Urinary bladder (tissue), 4 donors: Measurements from ENCODE around the gene KATNAL2. TPM values are rescaled to one million over a fixed set of nuclear protein-coding genes. Genes with fewer than 3 reads are reported as not detected.
"Not testable (repeated sequence)": the region's sequence is repeated elsewhere in the genome, so short reads cannot be mapped to it uniquely, and the experiment has no call there.

Source experiments
- DNase-seq: peaks from one replicate; pipeline ENCODE4 v3.0.0-alpha.2; 2015; ENCODE audit errors: extremely low spot score
- H3K27ac ChIP-seq: one replicate; pipeline ENCODE4 v1.5.1; 2013; ENCODE audit warnings: low read depth, mild to moderate bottlenecking, moderate library complexity
- H3K36me3 ChIP-seq: one replicate; pipeline ENCODE4 v1.6.1; 2013; ENCODE audit warnings: mild to moderate bottlenecking, moderate library complexity; ENCODE audit not compliant: insufficient read depth
- H3K4me1 ChIP-seq: one replicate; pipeline ENCODE4 v1.6.1; 2013; ENCODE audit warnings: mild to moderate bottlenecking, moderate library complexity; ENCODE audit not compliant: insufficient read depth
- H3K4me3 ChIP-seq: one replicate; pipeline ENCODE4 v1.5.1; 2013; ENCODE audit warnings: low read depth, low read length
- WGBS: extraction: QIAGEN DNeasy Blood & Tissue Kit; methylation state at CpG from one replicate; pipeline ENCODE4 v1.1.7; 2013; 5-methylcytosine and 5-hydroxymethylcytosine counted together
- polyA plus RNA-seq: library from polyadenylated mRNA; stranded (reverse); fragments of 200-250 nt; gene quantifications from one replicate; pipeline ENCODE4 v1.2.3, GENCODE V29; 2013
- total RNA-seq: library from RNA; depleted of rRNA; stranded (reverse); fragments of >200 nt; gene quantifications from one replicate; pipeline ENCODE4 v1.2.3, GENCODE V29; 2014
- donor health status: healthy with polysubstance abuse.
- donor health status: healthy.

KATNAL2 gene
- total and polyA plus RNA-seq, 2 donors, result 1.8 to 4.4 TPM

GRCh38 chr18:46963656-46964578 lies 46.5 kb downstream of the KATNAL2 start:
- not testable (repeated sequence) for H3K27ac ChIP-seq, H3K4me1 ChIP-seq, H3K4me3 ChIP-seq, DNase-seq, H3K36me3 ChIP-seq
- no CpG with 5 or more reads among the region's 79 CpGs for WGBS

- H3K4me3 ChIP-seq, H3K4me1 ChIP-seq, H3K36me3 ChIP-seq, DNase-seq, H3K27ac ChIP-seq: not testable (repeated sequence)
- WGBS, result 69% methylated on average over 4 of the region's 31 CpGs
Measured at GRCh38 chr18:46964579-46965293, 47.3 kb downstream of the KATNAL2 start.

GRCh38 chr18:46966266-46966665 lies 48.9 kb downstream of the KATNAL2 start:
- not testable (repeated sequence) for H3K36me3 ChIP-seq, DNase-seq, H3K4me3 ChIP-seq, H3K4me1 ChIP-seq, H3K27ac ChIP-seq
- WGBS, result no CpG with 5 or more reads among the region's 10 CpGs

GRCh38 chr18:46969551-46969950 lies 52.1 kb downstream of the KATNAL2 start:
- no CpG with 5 or more reads among the region's 32 CpGs for WGBS
- H3K4me3 ChIP-seq, DNase-seq, H3K36me3 ChIP-seq, H3K27ac ChIP-seq, H3K4me1 ChIP-seq: not testable (repeated sequence)

DNA sequence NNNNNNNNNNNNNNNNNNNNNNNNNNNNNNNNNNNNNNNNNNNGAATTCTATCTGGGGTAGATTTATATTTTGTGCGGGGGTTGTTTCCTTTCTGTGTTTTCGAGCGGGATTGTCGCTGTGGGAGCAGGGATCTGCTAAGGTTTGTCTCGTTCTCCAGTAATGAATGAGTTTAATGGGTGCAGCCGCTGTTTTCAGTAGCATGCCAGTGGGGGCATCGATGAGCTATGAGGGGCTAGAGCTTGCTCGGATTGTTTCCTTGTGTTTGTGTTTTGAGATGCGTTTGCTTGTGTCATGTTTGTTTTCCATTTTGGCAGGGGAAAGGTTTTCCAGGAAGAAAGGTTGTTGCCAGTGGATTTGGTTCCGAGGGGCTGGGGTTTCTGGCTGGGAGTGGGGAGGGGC lies 102.5 kb downstream of the KATNAL2 start:
- not testable (repeated sequence) for H3K4me3 ChIP-seq, DNase-seq, H3K4me1 ChIP-seq, H3K27ac ChIP-seq, H3K36me3 ChIP-seq
- no CpG with 5 or more reads among the region's 10 CpGs for WGBS

DNA sequence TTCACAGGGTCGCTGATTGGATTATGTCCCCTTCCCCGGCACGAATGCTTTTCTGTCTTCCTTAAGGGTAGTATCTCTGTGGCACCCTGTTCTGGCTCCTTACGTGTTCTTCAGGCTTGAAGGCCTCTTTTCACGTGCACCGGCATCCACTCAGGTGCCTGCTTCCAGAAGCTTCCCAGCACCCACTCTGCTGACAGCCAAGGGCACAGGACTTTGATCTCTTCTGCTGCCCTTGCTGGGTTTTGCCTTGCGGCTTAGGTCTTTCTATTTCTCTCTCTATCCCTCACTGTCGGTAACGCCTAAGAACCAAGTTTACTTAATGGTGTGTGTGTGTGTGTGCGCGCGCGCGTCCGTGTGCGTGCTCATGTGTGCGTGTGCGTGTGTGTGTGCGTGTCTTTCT lies 103.4 kb downstream of the KATNAL2 start:
- not testable (repeated sequence) for H3K36me3 ChIP-seq, H3K4me1 ChIP-seq, DNase-seq, H3K4me3 ChIP-seq, H3K27ac ChIP-seq
- no CpG with 5 or more reads among the region's 19 CpGs for WGBS

DNA sequence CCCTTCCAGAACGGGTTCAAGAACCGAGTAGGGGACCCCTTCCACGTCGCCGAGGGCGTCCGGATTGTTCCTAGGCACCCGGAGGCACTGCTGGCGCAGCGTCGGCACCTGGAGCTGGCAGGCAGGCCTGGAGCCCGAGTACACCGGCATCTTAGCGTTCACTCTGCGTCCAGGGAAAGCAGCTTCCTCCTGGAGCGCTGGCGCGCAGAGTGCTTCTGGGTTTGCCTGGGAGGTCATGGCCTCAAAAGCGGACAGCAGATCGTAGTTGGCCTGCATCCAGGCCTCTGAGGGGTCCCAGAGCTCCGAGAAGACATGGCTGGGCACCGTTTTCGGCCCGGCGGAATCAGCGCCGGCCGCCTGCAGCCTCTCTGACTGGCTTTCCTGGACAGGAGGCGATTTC lies 105.4 kb downstream of the KATNAL2 start:
- H3K36me3 ChIP-seq, H3K4me1 ChIP-seq, H3K4me3 ChIP-seq, H3K27ac ChIP-seq, DNase-seq: not testable (repeated sequence)
- WGBS, result 94% methylated on average over 9 of the region's 29 CpGs

- WGBS, result no CpG with 5 or more reads among the region's 55 CpGs
- H3K27ac ChIP-seq, H3K36me3 ChIP-seq, DNase-seq, H3K4me3 ChIP-seq, H3K4me1 ChIP-seq: not testable (repeated sequence)
Measured at GRCh38 chr18:47023769-47024465, 106.5 kb downstream of the KATNAL2 start.

DNA sequence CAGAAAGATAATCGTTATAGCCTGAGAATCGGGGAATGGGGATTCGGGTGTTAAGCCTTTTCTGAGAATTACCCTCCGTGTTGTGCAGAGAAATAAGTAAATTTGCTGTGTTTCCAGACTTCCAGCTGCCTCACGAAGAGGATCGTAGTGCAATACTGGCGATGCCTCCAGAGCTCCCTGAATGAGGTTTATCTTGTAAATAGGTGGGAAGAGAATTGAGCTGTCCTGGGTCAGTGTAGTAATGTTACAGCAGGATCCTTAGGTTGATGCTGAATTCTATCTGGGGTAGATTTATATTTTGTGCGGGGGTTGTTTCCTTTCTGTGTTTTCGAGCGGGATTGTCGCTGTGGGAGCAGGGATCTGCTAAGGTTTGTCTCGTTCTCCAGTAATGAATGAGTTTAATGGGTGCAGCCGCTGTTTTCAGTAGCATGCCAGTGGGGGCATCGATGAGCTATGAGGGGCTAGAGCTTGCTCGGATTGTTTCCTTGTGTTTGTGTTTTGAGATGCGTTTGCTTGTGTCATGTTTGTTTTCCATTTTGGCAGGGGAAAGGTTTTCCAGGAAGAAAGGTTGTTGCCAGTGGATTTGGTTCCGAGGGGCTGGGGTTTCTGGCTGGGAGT lies 108.3 kb downstream of the KATNAL2 start:
- 80% methylated on average over 5 of the region's 17 CpGs for WGBS
- H3K27ac ChIP-seq, H3K4me1 ChIP-seq, H3K4me3 ChIP-seq, H3K36me3 ChIP-seq, DNase-seq: not testable (repeated sequence)

DNA sequence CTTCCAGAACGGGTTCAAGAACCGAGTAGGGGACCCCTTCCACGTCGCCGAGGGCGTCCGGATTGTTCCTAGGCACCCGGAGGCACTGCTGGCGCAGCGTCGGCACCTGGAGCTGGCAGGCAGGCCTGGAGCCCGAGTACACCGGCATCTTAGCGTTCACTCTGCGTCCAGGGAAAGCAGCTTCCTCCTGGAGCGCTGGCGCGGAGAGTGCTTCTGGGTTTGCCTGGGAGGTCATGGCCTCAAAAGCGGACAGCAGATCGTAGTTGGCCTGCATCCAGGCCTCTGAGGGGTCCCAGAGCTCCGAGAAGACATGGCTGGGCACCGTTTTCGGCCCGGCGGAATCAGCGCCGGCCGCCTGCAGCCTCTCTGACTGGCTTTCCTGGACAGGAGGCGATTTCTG lies 111.3 kb downstream of the KATNAL2 start:
- H3K4me3 ChIP-seq, H3K4me1 ChIP-seq, H3K36me3 ChIP-seq, H3K27ac ChIP-seq, DNase-seq: not testable (repeated sequence)
- 95% methylated on average over 9 of the region's 29 CpGs for WGBS

DNA sequence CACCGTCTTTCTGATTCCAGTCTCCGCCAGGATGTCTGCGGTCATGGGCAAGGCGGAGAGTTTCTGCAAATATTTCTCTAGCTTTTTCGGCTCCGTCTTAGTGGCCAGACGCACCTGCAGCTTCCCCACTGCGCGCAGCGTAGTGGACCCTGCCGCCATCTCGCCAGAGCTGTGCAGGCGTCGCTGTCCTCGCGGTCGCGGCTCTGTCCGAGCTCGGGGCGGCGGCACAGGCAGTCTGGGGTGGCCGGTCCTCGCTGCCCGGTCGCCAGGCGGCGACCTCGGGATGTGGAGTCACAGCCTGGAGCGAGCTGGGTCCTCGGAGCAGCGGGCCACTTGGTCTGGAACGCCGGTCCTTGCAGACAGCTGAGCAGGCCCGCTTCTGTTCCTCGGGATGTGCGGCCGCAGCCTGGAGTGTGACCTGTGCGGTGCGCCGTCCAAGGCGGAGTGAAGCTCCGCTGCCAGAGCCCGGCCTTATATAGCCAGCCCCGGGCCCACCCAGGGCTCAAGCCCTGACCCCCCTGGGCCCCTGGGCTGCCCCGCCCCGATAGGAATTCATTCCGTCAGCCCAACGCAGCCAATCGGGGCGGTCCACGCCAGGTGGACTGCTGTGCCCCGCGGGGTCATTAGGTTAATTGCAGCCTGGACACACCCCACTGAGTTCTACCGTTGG lies 112.4 kb downstream of the KATNAL2 start:
- H3K27ac ChIP-seq, H3K36me3 ChIP-seq, H3K4me1 ChIP-seq, DNase-seq, H3K4me3 ChIP-seq: not testable (repeated sequence)
- WGBS, result no CpG with 5 or more reads among the region's 55 CpGs

DNA sequence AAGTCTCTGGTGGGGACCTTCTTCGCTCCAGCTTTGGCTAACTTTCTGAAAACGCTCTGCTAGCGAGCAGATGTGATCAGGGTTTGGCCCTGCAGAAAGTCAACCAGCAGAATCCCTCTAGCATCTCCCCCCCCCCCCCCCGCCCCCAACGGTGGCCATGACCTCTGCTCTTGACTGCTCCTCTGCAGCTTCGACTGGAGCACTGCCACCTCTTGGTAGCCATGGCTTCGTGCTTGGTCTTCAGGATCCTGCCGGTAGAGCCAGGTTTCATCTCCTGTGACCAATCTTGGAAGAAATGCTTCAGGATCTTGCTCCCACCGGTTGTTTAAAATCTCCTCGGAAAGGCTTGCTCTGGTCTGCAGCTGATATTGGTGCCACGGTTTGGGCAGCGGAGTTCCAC lies 113.5 kb downstream of the KATNAL2 start:
- H3K4me3 ChIP-seq, DNase-seq: not testable (repeated sequence)
- WGBS, result 88% methylated on average over 5 of the region's 12 CpGs

GRCh38 chr18:47032945-47033344 lies 115.5 kb downstream of the KATNAL2 start:
- 88% methylated on average over 19 of the region's 19 CpGs for WGBS

More for the DNA sequence above, 113.5 kb downstream of the KATNAL2 start:
- not testable (repeated sequence) for H3K27ac ChIP-seq, H3K4me1 ChIP-seq, H3K36me3 ChIP-seq

More at GRCh38 chr18:47032945-47033344, 115.5 kb downstream of the KATNAL2 start:
- DNase-seq, result no peak
- Histone ChIP-seq H3K4me1 (no peaks in the 10 kb centered on the region), H3K27ac (no peak overlapping the region), H3K36me3 (no peaks in the 10 kb centered on the region), H3K4me3 (no peak overlapping the region)
